ENCODE results near the gene CBX4. TPM values are rescaled to one million over a fixed set of nuclear protein-coding genes. Genes with fewer than 3 reads are reported as not detected.

The CBX4 gene
- total and polyA plus RNA-seq, 2 of the 13 experiments (the other 11 are each of a cell fraction or from before 2014, with no cell fraction given) = 25.8 to 50.8 TPM

- TF ChIP-seq ZBTB40 (IDR thresholded peaks at IDR 0.05) (no peak), ZBTB40 (CRISPR knock-in tag; IDR thresholded peaks at IDR 0.05) (peak; percentile 13; the same call in 1 of the 2 replicates), ARNT2 (CRISPR knock-in tag; IDR thresholded peaks at IDR 0.05; ENCODE audit: low read depth) (peak; percentile 50), ZNF552 (CRISPR knock-in tag; IDR thresholded peaks at IDR 0.05; ENCODE audit: borderline replicate concordance) (no peak), ATRX (CRISPR knock-in tag; IDR thresholded peaks at IDR 0.05; ENCODE audit: borderline replicate concordance) (no peak), ZNF550 (CRISPR knock-in tag; IDR thresholded peaks at IDR 0.05; ENCODE audit: borderline replicate concordance) (no peak), PHF21A (CRISPR knock-in tag; IDR thresholded peaks at IDR 0.05) (peak; percentile 67), ZNF724P (CRISPR knock-in tag; IDR thresholded peaks at IDR 0.05; ENCODE audit: borderline replicate concordance) (peak; percentile 58; the same call in 1 of the 2 replicates), ZMYM2 (CRISPR knock-in tag; IDR thresholded peaks at IDR 0.05) (0 out of 2 replicates have a peak, but pooled peaks have one; percentile 16), SSRP1 (CRISPR knock-in tag; IDR thresholded peaks at IDR 0.05) (no peak), ZBTB4 (CRISPR knock-in tag; IDR thresholded peaks at IDR 0.05; ENCODE audit: borderline replicate concordance) (0 out of 2 replicates have a peak, but pooled peaks have one; percentile 26)
- TF ChIP-seq, protein P1, sequence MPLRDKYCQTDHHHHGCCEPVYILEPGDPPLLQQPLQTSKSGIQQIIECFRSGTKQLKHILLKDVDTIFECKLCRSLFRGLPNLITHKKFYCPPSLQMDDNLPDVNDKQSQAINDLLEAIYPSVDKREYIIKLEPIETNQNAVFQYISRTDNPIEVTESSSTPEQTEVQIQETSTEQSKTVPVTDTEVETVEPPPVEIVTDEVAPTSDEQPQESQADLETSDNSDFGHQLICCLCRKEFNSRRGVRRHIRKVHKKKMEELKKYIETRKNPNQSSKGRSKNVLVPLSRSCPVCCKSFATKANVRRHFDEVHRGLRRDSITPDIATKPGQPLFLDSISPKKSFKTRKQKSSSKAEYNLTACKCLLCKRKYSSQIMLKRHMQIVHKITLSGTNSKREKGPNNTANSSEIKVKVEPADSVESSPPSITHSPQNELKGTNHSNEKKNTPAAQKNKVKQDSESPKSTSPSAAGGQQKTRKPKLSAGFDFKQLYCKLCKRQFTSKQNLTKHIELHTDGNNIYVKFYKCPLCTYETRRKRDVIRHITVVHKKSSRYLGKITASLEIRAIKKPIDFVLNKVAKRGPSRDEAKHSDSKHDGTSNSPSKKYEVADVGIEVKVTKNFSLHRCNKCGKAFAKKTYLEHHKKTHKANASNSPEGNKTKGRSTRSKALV (CRISPR knock-in tag; IDR thresholded peaks at IDR 0.05) = peak; percentile 93; the same call in 1 of the 2 replicates
Measured at GRCh38 chr17:79800325-79801155, 38.7 kb downstream of the CBX4 start (continued).
